ENCODE data around the gene ZBED2. TPM values are rescaled to one million over a fixed set of nuclear protein-coding genes. Genes with fewer than 3 reads are reported as not detected.

The ZBED2 gene
- total and polyA plus RNA-seq, 2 of the 8 experiments (the other 6 are each of a cell fraction or from before 2014, with no cell fraction given): not detected

GRCh38 chr3:111570404-111571030 lies 24.6 kb downstream of the ZBED2 start:
- no peaks in the 10 kb centered on the region for H3K27me3 ChIP-seq (replicated peaks in 1 of 4; ENCODE audit: control insufficient read depth in 3 of 4, extremely low read depth in 1 of 4, insufficient read depth in 3 of 4, low read length in 3 of 4)
- DNase-seq (ENCODE audit: low read depth in 1 of 2, low spot score in 2 of 2): no peak

More at GRCh38 chr3:111570404-111571030, 24.6 kb downstream of the ZBED2 start:
- POLR2A ChIA-PET (ENCODE audit: partially characterized antibody): no interaction called here
- Histone ChIP-seq H3K79me2 (ENCODE audit: control insufficient read depth in 1 of 2, insufficient read depth in 2 of 2, low read length in 2 of 2) (no peaks in the 10 kb centered on the region), H3K4me2 (ENCODE audit: insufficient read depth in 1 of 2, low read depth in 2 of 2, low read length in 2 of 2) (no peak overlapping the region), H4K8ac (ENCODE audit: extremely low read depth, insufficient read depth, low read length) (no peak overlapping the region), H3K9me3 (ENCODE audit: insufficient read depth in 2 of 2, low read depth in 1 of 2, low read length in 1 of 2) (no peaks in the 10 kb centered on the region), H3K36me3 (ENCODE audit: control insufficient read depth in 2 of 4, insufficient read depth in 4 of 4, low read length in 3 of 4) (no peaks in the 10 kb centered on the region), H2BK120ac (replicated peaks; ENCODE audit: low read depth, low read length) (no peak overlapping the region), H3K9ac (replicated peaks in 1 of 4; ENCODE audit: extremely low read depth in 1 of 4, low read depth in 3 of 4, low read length in 3 of 4) (no peak overlapping the region), H4K20me1 (replicated peaks in 1 of 2; ENCODE audit: control insufficient read depth in 1 of 2, insufficient read depth in 2 of 2, low read length in 2 of 2) (no peaks in the 10 kb centered on the region), H3K23ac (ENCODE audit: insufficient read length) (no peak overlapping the region), H3K18ac (ENCODE audit: extremely low read depth, low read length) (no peak overlapping the region), H3K23me2 (ENCODE audit: low read depth, low read length) (no peaks in the 10 kb centered on the region), H2AK5ac (ENCODE audit: low read depth, low read length) (no peak overlapping the region), H3K56ac (replicated peaks; ENCODE audit: insufficient read length, low read depth, low read length) (no peak overlapping the region), H3K4me1 (replicated peaks in 1 of 4; ENCODE audit: control insufficient read depth in 3 of 4, insufficient read depth in 4 of 4, low read length in 3 of 4) (no peaks in the 10 kb centered on the region), H4K91ac (replicated peaks; ENCODE audit: insufficient read length, low read length) (no peak overlapping the region), H3K27ac (ENCODE audit: low read depth, low read length) (no peak overlapping the region), H2BK20ac (ENCODE audit: low read length) (no peak overlapping the region), H2BK15ac (ENCODE audit: low read length) (no peak overlapping the region), H2AFZ (ENCODE audit: low read length) (no peak overlapping the region), H3K4me3 (ENCODE audit: extremely low read depth in 1 of 4, insufficient read depth in 2 of 4, low read depth in 3 of 4, low read length in 4 of 4) (no peak overlapping the region), H3K14ac (ENCODE audit: insufficient read length) (no peak overlapping the region), H2BK12ac (ENCODE audit: low read depth, low read length) (no peak overlapping the region), H3K4ac (replicated peaks; ENCODE audit: insufficient read length, low read depth, low read length) (no peak overlapping the region), H2BK5ac (ENCODE audit: low read depth, low read length) (no peak overlapping the region), H3K79me1 (ENCODE audit: low read depth, low read length) (no peaks in the 10 kb centered on the region), H4K5ac (ENCODE audit: insufficient read length, low read depth, low read length) (no peak overlapping the region)
- peak; percentile 14 to 23; a peak in 2 of 4 replicates for TF ChIP-seq RAD21 (IDR thresholded peaks at IDR 0.05 in 1 of 2, conservative IDR thresholded peaks at IDR 0.05 in 1 of 2; ENCODE audit: low read depth in 2 of 2, low read length in 2 of 2)
- peak in 1 of 3 experiments; percentile 10; a peak in 1 of 4 replicates for TF ChIP-seq CTCF (IDR thresholded peaks at IDR 0.05; ENCODE audit: control extremely low read depth in 1 of 3, insufficient read depth in 1 of 3, low read depth in 1 of 3, low read length in 3 of 3)
- no peak for TF ChIP-seq SRF (IDR thresholded peaks at IDR 0.05; ENCODE audit: low read depth, low read length)
- TF ChIP-seq SAP30 (IDR thresholded peaks at IDR 0.05; ENCODE audit: insufficient read depth, insufficient replicate concordance, low read length): no peak
- no peak for TF ChIP-seq SP2 (IDR thresholded peaks at IDR 0.05; ENCODE audit: low read length)
- FAIRE-seq: no peak
- CTCF ChIA-PET (ENCODE audit: partially characterized antibody): interaction anchor here (0.6 kb wide), 2 partner anchors 53 to 182 kb away, joined by 3 read pairs; no protein-coding TSS in a partner anchor
- 87% methylated on average over 10 of the region's 12 CpGs; no CpG with 5 or more reads in 1 of the 2 experiments for WGBS, 2 experiments (ENCODE audit: extremely low coverage in 1 of 2, insufficient coverage in 1 of 2, insufficient read length in 1 of 2, insufficient replicate concordance in 2 of 2, low coverage in 1 of 2, low lambda C conversion rate in 2 of 2, missing lambda C conversion rate in 1 of 2)

Measured in H1 (cell line).